GM18520 (cell line): ENCODE results near the gene AJAP1.

Experiments
- ATAC-seq: cut with Tn5 transposase; IDR thresholded peaks from one replicate; pipeline ENCODE4 v1.9.1; 2021; ENCODE audit not compliant: unreplicated experiment

The AJAP1 gene

DNA sequence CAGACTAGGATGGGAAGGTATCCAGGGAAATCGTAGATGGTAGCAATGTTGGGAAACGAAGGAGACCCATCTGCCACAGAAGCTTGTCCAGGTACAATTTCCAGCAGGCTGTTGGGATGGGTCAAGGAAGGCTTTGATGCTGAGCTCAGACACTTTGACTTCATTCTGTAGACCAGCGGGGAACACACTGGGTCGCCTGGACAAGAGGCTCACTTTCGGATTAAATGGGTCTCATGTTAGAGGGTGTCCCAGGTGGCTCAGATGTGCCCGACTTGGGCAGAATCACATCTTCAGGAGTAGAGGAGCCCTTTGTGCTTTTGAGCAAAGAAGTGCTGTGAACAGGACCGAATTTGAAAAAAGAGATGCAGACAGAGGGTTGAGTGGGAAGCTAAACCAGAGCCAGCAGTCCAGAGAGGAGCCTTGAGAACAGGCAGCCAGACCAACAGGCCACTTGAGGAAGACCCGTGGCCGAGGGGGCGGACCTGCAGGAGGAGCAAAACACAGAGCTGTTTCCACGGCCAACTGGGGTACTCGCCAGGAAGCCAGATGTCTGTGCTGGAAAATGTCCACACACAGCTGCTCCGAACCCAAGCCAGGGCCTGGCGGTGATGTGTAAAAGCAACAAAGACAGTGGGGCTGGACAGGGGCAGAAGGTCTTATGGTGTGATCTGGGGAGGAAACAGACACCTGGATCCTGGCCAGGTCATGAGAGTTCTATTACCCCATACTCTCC, 146.9 kb downstream of the AJAP1 start:
- no peak for ATAC-seq

DNA sequence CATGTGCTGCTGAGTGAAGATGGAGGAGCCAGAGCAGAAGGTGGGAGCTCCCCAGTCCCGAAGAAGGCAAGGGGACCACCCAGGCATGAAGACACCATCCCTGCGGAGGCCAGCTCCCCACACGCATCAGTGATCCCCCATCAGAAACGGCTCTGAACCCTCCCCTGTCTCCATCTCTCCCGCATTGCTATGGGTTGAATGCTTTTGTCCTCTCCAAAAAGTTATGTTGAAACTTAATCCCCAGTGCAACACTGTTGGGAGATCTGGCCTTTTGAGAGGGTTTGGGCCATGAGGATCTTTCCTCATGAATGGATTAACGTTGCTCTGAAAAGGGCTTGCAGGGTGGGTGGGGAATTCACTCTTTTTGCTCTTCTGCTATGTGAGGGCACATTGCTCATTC, 147.6 kb downstream of the AJAP1 start:
- ATAC-seq: no peak

DNA sequence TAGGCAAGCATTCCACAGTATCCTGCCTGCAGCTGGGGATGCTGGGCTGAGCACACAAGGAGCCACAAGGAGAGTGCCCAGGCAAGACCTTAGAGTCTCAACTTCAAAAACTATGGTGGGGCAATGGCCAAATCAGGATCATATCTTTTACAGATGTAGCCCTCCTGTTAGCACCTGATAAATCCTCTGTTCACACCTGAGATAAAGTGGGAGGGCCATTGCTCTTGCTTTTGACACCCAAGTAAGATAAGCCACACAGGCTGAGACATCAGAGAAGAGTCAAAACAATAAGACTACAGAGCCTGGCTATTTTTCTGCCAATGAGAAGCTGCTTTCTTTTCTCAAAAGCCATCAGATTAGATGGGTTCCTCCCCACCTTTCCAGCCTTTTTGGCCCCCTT, 148.9 kb downstream of the AJAP1 start:
- ATAC-seq: no peak

DNA sequence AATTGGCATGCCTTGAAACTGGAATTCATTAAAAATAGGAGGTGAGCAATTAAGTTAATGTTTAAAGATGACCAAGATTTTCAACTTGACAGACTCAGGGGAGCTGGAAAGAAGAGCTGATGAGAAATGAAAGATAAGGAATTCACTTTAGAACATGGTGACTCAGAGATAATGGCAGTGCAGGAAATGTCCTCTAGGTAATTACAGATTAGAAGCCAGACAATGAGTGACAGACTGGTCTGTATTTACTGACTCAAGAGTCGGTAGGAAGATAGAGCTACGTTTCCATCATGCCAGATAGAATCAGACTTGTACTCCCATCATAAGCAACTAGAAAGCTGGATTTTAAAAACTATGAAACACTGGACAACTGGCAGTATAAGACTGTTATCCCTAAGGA, 151.6 kb downstream of the AJAP1 start:
- no peak for ATAC-seq

DNA sequence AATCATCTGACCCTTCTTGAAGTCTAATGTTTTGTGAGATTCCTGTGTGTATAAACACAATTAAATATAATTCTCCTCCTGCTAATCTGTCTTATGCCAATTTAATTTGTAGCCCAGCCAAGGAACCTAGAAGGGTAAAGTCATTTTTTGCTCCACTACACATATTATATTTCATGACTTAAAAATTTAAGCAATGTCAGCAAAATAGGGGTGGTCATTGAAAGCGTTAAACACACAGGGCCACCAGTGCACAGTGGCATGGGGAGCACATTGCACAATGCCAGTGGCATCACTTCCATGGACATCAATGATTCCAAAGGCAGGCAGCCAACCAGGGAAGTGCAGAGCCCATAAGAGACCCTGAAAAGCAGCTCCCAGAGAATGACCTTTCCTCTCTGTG, 166.1 kb downstream of the AJAP1 start:
- ATAC-seq: no peak

DNA sequence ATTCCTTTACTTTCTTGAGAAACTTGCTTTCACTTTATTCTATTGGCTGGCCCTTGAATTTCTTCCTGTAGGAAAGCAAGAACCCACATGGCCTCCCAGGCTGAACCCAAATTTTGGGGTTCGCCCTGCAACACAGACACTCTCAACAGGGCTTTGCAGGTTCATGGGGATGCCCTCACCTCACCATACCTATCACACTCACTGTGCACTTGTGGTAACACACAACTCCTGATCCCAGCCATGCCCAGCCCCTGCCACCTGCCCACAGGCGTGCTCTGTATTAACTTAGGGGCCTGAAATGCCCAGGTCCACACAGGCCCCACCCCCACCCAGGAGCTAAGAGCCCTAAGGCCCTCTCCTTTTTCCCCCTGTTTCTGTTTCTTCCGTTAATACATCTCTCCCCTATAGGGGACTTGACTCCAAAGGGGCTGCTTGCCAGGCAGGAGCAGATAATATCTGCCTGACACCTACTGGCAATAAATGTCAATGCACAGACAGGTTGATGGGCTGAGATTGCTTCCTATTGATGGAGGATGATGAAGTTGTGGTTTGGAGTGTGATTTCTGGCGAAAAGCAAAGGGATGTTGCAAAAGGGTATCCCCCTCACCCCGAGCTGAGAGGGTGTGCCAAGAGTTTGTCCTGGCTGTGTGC, 171.5 kb downstream of the AJAP1 start:
- no peak for ATAC-seq

DNA sequence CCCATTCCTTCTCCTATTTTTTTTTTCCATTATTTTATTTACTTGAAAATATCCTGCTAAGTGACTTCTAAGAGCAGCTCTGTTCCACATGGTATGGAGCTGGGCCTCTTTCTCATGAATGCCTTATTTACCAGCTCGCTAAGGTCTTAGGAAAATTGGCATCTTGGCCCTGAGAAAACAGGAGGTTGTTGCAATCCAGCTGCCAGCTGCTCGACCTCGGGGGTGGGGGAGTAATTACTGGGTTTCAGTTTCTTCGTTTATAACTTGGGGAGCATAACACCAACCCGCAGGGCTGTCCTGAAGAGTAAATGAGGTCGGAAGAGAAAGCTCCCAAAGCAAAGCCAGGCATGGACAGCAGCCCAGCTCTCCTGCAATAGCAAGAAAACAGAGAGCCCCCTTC, 176.3 kb downstream of the AJAP1 start:
- ATAC-seq: no peak

DNA sequence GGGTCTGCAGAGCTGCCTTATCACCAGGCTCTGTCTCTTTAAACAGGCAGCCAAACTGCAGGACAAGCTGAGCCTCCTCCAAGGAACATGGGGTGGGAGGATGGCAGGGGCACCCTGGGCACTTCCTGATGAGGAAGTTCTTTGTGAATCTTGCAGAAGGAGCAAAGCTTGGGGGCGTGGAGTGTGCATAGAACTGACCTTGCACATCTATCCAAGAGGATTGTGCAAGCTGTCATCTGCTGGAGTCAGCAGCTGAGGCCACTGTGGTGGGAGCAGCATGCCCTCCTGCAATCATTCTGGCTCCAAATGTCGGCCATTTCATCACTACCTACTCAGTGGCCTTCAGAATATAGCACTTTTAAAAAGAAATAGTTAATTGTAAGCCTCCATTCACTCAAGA, 182.2 kb downstream of the AJAP1 start:
- ATAC-seq: no peak

DNA sequence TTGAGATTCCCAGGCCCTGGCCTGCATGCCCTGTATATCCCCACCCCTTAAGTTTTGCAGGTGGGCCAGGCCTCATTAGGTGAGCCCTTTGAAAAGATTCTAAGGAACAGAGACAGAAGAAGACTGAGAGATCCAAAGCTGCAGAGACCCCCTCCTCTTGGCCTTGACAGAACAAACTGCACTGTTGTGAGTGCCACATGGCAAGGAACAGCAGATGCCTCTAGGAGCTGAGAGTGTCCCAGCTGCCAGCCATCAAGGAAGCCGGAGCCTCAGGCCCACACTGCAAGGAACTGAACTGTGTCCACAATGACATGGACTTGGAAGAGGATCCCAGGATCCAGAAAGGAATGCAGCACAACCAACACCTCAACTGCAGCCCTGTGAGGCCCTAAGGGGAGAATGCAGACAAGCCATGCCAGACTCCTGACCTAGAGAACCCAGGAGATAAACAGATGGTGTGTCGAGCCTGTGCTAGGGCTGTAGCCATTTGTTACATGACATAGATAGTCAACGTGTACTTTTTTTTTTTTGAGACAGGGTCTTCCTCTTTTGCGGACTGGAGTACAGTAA, 182.7 kb downstream of the AJAP1 start:
- no peak for ATAC-seq

DNA sequence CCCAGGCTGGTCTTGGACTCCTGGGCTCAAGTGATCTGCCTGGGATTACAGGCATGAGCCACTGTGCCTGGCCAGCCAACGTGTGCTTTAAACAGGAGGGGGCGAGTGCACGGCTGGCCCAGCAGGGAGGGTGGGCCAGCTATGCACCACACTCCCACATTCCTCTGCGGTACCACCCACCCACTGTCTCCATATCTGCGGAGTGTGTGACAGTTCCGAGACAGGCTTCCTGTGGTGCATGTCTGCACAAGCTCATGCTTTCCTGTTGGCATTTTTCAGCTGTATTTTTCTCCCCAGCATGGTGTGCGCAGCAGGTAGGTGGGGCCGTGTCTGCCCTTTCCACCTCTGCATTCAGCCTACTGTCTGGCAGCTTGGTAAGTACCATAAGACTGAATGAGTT, 183.3 kb downstream of the AJAP1 start:
- ATAC-seq: no peak

DNA sequence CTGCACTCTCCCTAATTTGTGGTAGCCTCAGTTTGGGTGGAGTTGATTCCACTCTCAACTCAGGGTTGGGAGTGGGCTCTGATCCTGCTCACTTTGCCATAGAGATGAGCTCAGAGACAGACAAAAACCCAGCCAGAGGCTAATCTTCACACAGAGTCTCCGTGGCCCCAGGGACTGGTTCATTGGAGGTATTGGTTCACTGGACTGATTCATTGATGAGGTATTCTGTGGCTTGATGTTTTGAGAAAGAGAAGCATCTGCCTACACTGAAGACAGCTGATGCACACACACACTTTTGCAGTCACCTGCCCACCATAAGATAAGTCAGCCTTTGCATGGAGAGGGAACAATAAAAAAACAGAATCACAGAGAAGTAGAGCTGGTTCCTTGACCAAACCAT, 183.8 kb downstream of the AJAP1 start:
- no peak for ATAC-seq
